LNCaP clone FGC (cell line): Measurements from ENCODE around the gene PIK3R2.

Experiments used
- DNase-seq: peaks from one replicate; pipeline ENCODE4 v3.0.0-alpha.2; 2011; ENCODE audit warnings: low read depth
- H3K4me3 ChIP-seq: 2 replicates; pipeline ENCODE4 v1.5.1; 2011; ENCODE audit warnings: mild to moderate bottlenecking, low read depth, low read length, control low read depth
- TF ChIP-seq, protein P1 (sequence below): IDR thresholded peaks from 2 replicates; pipeline ENCODE4 v1.5.1; 2012; ENCODE audit warnings: mild to moderate bottlenecking; ENCODE audit not compliant: control insufficient read depth, insufficient read depth; ENCODE audit errors: extremely low read depth

The PIK3R2 gene

DNA sequence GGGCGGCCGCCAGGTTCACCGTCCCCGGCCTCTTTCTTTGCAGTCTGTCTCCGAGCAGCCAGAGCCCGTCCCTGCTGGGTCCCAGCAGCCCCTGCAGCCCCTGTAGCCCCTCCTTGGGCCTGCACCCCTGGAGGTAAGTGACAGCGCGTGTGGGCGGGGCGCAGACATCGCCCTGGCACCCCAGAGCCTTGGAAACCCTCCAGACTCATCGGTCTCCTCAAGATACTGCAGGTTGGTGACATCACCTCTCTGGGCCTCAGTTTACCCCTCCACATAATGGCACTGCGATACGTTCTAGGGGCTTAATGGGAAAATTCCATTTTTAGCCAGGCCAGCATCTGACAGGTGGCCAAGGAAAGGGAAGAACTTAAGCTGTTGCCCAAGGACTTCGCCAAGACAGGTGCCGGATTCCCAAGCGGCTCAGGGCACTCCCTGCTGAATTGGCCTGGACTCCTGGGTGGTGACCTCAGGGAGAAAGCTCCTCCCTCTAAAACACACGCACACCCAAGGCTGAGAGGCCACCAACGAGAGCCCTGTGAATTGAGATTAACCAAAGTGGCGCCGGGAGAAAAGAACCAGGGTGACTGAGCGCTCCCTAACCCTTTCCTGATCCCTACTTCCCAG lies 42.2 kb upstream of the PIK3R2 start:
- DNase-seq, result no peak
- H3K4me3 ChIP-seq, result peak overlapping the region; percentile 80
- TF ChIP-seq, protein P1, sequence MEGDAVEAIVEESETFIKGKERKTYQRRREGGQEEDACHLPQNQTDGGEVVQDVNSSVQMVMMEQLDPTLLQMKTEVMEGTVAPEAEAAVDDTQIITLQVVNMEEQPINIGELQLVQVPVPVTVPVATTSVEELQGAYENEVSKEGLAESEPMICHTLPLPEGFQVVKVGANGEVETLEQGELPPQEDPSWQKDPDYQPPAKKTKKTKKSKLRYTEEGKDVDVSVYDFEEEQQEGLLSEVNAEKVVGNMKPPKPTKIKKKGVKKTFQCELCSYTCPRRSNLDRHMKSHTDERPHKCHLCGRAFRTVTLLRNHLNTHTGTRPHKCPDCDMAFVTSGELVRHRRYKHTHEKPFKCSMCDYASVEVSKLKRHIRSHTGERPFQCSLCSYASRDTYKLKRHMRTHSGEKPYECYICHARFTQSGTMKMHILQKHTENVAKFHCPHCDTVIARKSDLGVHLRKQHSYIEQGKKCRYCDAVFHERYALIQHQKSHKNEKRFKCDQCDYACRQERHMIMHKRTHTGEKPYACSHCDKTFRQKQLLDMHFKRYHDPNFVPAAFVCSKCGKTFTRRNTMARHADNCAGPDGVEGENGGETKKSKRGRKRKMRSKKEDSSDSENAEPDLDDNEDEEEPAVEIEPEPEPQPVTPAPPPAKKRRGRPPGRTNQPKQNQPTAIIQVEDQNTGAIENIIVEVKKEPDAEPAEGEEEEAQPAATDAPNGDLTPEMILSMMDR, result no peak

DNA sequence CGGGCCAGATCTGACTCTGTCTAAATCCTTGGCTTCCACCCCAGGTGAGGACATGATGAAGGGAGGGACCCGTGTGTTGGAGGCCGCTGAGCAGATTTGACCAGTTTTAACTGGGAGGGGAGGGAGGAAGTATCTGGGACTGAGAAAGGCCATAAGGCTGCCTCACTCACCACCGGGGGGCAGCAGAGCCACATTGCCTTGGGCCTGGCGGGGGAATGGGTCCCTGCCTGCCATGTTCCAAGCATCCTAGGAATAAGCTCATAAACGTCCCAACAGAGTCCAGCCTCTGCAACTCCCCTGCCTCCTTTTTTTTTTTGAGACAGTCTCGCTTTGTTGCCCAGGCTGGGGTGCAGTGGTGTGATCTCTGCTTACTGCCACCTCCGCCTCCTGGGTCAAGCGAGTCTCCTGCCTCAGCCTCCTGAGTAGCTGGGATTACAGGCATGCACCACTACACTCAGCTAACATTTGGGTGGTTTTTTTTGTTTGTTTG lies 39.9 kb upstream of the PIK3R2 start:
- no peak overlapping the region for H3K4me3 ChIP-seq
- TF ChIP-seq, protein P1, result peak; percentile 90
- DNase-seq, result peak; percentile 35

DNA sequence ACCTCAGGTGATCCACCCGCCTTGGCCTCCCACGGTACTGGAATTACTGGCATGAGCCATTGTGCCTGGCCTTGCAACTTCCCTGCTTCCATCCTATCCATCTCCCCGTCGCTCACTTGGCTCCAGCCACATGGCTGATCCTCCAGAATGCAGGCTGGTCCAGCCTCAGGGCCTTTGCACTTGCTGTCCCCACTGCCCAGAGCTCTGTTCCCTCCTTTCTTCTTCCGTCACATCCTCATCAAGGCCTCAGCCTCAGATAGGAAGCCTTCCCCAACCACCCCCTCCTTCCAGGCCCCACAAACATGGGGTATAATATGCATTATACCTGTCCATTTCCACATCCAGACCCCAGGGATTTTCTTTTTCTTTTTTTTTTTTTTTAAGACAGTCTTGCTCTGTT lies 39.1 kb upstream of the PIK3R2 start:
- no peak for DNase-seq
- TF ChIP-seq, protein P1, result no peak
- H3K4me3 ChIP-seq, result no peak overlapping the region

DNA sequence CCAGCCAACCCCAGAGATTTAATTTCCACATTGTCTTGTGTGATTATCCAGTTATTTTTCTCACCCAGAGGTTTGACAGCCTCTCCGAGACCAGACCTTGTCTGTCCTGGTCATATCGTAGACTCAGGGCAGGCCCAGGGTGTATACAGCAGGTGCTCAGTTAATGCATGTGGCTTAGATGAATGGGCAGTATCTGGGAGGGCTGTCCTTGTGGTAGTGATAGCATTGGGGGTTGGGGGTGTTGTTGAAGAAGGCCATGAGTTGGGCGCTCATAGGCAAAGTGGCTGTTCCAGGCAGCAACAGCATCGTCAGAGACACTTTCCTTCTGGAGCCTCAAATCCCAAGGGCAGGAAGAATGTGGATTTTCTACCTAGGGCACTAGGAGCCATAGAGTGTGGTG lies 38.5 kb upstream of the PIK3R2 start:
- no peak for DNase-seq
- H3K4me3 ChIP-seq, result no peak overlapping the region
- TF ChIP-seq, protein P1, result no peak

DNA sequence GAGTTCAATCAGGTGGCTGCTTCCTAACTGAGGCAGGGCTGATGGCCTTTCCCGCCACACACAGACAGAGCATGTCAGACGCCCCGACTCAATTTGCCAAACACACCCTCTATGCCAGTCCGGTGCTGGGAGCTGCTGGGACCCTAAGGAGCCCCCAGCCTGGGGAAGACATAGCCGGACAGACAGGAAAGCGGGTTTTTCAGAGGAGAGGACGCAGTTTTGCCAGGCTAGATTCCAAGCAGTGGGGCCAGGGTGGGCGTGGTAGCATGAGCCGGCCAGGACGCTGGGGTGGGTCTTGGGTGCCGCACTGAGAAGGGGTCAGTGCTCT lies 35.6 kb upstream of the PIK3R2 start:
- no peak for DNase-seq
- TF ChIP-seq, protein P1, result no peak
- H3K4me3 ChIP-seq, result peak overlapping the region; percentile 43

DNA sequence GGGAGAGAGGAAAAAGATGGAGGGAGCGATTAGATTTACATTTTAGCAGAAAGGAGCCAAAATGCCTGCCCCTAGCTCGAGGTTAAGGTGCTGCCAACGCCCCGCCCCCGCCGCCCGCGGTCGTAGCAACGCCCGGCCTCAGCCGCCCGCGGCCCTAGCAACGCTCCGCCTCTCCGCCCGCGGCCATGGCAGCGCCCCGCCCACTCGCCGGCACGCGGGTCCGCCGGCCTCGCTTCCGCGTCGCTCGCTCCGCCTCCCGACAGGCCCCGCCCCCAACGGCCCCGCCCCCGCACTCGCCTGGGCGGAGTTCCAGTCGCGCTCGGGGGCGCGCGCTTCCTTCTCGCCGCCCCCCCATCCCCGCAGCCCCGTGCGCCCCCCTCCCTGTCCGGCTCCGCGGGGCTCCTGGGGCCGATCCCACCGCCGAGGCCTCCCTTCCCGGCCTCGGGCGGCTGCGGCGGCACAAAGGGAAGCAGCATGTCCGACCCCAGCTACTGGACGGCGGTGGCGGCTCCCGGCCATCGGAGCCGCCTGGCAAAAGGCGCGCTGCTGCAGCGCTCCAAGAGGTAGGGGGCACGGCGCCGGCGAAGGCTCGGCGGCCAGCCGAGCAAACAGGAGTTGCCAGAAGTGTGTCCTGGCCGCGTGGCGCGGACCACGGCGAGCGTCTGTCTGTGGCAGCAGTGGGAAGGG lies 35.1 kb upstream of the PIK3R2 start:
- H3K4me3 ChIP-seq, result peak overlapping the region; percentile 82
- TF ChIP-seq, protein P1, result 0 out of 2 replicates have a peak, but pooled peaks have one; percentile 8
- DNase-seq, result peak; percentile 44
